Neuron (in vitro differentiated cells): ENCODE results near the gene BAHCC1.

ENCODE experiments used
- H2AFZ ChIP-seq: one replicate; pipeline ENCODE4 v1.6.1; 2013; ENCODE audit warnings: low read depth, mild to moderate bottlenecking, inconsistent platforms, low read length, moderate library complexity
- H3K27me3 ChIP-seq: one replicate; pipeline ENCODE4 v1.6.1; 2013; ENCODE audit warnings: low read length; ENCODE audit not compliant: insufficient read depth
- H3K36me3 ChIP-seq: one replicate; pipeline ENCODE4 v1.6.1; 2013; ENCODE audit warnings: low read length; ENCODE audit not compliant: insufficient read depth
- H3K4me1 ChIP-seq: one replicate; pipeline ENCODE4 v1.6.1; 2013; ENCODE audit warnings: low read length; ENCODE audit not compliant: insufficient read depth
- H3K4me3 ChIP-seq: 2 replicates; pipeline ENCODE4 v1.5.1; 2013; ENCODE audit warnings: mild to moderate bottlenecking, low read length, moderate library complexity
- H3K9me3 ChIP-seq: one replicate; pipeline ENCODE4 v1.6.1; 2013; ENCODE audit warnings: low read length

The BAHCC1 gene

DNA sequence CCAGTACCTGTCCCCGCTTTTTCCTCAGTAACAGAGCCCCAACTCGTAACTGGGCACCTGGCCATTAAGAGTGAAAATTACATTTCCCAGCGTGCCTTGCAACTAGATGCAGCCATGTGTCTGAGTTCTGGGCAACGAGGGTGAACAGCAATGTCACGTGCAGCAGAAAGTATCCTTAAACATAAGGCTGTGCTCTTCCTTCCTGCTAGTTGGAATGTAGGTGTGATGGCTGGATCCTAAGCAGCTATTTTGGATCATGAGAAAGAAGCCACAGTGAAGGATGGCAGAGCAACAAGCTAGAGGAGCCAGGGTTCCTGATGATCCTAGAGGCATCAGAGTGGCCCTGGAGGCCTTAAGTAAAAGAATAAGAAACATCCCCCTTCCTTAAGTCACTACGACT is 81.4 kb downstream of the BAHCC1 start:
- H3K4me1 ChIP-seq = peaks cover 44% of the 10 kb centered on the region
- no peaks in the 10 kb centered on the region for H3K36me3 ChIP-seq
- H3K9me3 ChIP-seq = no peaks in the 10 kb centered on the region
- no peak overlapping the region for H3K4me3 ChIP-seq
- no peaks in the 10 kb centered on the region for H3K27me3 ChIP-seq
- no peak overlapping the region for H2AFZ ChIP-seq

DNA sequence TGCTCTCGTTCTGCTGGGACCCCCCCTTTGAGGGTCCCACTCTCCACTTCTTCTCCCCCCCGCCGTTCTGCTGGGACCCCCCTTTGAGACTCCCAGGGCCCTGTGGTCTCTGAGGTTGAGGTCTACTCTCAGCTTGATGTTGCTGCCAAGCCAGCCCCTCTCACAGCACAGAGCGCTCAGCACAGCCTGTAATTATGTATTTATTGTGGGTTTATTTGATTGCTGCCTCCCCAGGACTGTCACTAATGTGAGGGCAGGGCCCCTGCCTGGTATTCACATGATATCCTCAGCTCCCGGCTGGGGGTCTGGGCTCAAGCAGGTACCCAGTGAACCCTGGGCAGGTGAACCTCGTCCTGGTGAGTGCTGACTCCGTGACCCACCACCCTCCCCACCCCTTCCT is 81.9 kb downstream of the BAHCC1 start:
- no peaks in the 10 kb centered on the region for H3K9me3 ChIP-seq
- no peak overlapping the region for H2AFZ ChIP-seq
- no peaks in the 10 kb centered on the region for H3K36me3 ChIP-seq
- peaks cover 49% of the 10 kb centered on the region for H3K4me1 ChIP-seq
- no peak overlapping the region for H3K4me3 ChIP-seq
- H3K27me3 ChIP-seq = no peaks in the 10 kb centered on the region

DNA sequence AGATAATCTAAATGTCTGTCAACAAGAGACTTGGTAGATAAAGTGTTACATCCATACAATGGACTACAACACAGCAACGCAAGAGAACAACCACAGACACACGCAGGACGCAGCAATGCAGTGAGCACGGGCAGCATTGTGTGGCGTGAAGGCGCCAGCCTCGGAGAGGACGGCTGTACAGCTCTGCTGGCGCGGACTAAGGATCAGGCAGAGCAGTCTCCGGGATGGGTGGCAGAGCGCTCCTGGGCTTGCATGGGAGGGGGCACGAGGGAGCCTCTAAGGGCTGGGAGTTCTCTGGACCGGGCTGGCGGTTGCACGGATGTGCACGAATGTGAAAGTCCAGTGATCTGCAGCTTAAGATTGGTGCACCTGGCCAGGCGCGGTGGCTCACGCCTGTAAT is 82.9 kb downstream of the BAHCC1 start:
- no peaks in the 10 kb centered on the region for H3K9me3 ChIP-seq
- no peaks in the 10 kb centered on the region for H3K36me3 ChIP-seq
- H3K27me3 ChIP-seq = no peaks in the 10 kb centered on the region
- no peak overlapping the region for H3K4me3 ChIP-seq
- H2AFZ ChIP-seq = no peak overlapping the region
- peaks cover 58% of the 10 kb centered on the region for H3K4me1 ChIP-seq

DNA sequence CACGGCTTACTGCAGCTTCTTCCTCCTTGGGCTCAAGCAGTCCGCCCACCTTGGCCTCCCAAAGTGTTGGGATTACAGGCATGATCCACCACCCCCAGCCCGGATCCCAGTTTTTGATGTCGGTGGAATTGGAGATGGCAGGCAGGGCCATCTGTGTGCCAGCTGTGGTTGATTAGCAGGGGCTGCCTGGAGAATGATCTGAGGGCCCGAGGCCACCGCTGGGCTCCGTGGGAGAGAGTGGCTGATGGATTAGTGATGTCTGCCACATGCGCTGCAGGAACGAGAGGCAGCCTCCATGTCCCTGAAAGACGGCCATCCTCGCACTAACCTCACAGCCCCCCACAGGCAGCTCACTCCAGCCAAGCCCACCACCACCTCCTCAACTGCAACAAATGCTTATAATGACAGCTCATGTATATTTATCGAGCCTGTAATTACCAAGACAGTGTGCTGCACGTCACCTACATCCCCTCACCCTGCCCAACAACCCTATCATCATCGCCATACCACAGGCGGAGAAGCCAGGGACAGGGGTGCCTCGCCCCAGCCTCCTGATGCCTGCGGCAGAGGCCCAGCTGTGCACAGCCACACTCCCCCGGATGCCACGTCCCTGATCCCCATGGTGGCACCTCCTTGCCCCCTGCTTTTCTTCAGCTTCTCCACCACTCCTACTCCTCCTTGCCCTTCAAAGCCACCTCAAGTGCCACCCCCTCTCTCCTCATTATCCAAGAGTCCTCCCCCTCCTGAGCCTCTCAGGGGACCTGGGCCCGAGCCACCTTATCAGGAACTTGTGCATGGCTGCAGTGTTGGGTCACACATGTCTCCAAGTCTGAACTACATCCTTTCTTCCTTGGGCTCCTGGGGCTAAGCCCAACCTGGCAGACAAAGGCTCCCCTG is 84.2 kb downstream of the BAHCC1 start:
- Histone ChIP-seq H3K27me3 (no peaks in the 10 kb centered on the region), H3K4me1 (peaks cover 69% of the 10 kb centered on the region), H3K9me3 (no peaks in the 10 kb centered on the region), H3K4me3 (no peak overlapping the region), H3K36me3 (no peaks in the 10 kb centered on the region), H2AFZ (no peak overlapping the region)

DNA sequence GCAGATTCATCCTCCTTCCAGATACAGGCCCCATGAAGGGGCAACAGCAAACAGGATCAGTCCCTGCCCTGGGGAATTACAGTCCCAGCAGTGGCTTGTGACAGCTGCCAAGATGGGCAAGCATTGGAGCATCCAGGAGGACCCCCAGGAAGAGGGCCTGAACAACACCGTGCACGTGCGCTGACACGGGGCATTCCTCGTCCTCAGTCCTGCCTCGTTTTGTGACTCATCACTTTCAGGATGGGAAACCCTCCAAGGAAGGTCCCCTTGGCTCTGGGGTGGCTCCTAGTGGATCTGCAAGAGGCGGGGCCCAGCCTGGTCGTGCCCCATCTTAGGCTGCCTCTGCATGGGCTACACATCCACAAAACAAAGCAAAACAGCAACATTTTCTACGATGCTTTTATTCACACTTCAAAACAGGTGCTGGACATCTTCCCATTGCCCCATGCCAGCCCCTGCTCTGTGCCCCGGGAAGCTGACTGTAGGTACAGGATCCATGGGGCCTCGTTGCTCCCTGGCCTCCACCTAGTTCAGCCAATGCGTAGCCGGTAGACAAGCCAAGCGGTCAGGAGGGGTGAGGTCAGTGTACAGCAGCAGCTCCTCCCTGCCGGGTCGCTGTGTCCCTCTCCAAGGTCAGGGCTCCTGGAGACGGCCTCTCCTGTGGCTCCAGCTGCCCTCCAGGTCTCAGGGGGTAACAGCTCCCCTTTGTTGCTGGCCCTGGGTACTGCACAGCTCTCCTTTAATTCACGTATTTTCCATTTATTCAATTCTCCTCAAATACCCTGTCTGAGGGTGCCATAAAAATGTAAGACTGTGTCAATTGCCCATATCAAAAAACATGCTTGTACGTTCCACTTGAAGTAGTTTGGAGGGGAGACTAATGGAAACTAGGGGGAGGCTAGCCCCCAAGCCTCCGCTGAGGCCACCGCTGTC is 85.1 kb downstream of the BAHCC1 start:
- peak overlapping the region; percentile 34 for H3K4me3 ChIP-seq
- no peaks in the 10 kb centered on the region for H3K36me3 ChIP-seq
- H3K4me1 ChIP-seq = peaks cover 69% of the 10 kb centered on the region
- H2AFZ ChIP-seq = peak overlapping the region; percentile 45
- H3K27me3 ChIP-seq = no peaks in the 10 kb centered on the region
- H3K9me3 ChIP-seq = no peaks in the 10 kb centered on the region

DNA sequence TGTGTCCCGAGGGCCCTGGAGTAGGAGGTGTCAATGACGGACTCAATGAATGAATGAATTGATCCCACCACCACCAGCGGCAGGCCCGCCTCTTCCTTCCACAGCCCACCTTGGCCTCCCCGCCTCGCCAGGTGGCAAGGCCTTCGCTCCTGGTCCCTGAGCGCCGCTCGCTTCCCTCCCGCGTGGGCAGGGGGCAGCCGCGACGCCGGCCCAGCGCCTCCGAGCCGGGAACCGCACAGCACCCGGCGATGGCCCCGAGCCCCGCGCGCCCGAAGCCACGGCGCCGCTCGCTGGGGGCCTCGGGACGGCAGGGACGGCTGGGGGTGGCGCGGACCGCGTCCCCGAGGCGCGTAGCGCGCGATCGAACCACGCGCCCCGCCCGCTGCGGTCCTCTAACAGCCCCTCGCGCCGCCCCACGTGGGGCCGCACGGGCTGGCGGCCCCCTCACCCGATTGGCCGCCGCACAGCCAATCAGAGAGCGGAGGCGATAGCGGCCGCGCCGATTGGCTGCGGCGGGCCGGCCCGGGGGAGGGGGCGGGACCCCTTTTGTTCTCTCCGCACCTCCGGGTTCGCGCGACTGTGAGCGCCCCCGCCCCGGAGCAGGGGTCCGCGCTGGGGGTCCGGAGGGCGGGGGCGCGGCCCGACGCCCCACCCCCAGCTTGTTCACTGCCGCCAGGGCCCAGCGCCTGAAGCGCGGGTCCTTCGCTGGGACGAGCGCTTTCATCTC is 86.0 kb downstream of the BAHCC1 start:
- H3K4me3 ChIP-seq = peak overlapping the region; percentile 34
- no peaks in the 10 kb centered on the region for H3K27me3 ChIP-seq

DNA sequence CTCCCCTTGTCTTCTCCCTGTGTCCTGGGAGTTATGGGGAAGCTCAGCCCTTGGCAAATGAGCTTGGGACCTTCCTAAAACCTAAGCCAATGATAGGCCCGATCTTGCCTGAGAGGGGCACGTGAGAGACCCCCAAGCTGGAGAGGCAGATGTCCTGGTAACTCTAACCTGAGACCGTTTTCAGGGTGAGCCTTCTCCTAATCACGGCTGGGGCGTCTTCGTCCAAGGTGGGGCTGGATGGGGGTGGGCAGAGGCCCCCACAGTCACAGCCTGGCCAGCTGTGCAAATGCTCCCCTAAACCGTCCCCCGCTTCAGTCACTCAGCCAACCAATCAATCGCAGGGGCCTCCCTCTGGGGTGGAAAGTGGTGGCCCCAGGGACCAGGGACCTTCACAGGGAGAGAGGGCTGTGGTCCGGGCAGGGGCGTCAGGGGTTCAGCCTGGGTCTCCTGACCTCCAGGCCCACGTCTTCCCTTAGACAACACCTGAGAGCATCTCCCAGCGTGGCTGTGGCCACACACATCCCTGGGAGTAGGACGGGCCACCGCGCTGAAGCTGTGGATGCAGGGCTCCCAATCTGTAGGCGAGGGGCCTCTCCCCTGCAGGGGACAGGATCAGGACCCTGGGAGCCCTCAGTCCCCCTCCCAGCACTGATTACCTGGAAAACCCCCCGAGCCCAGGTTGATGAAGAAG is 86.7 kb downstream of the BAHCC1 start:
- H3K9me3 ChIP-seq = no peaks in the 10 kb centered on the region
- H3K4me1 ChIP-seq = peaks cover 69% of the 10 kb centered on the region
- no peaks in the 10 kb centered on the region for H3K36me3 ChIP-seq
- H3K27me3 ChIP-seq = no peaks in the 10 kb centered on the region
- H2AFZ ChIP-seq = peak overlapping the region; percentile 45
- peak overlapping the region; percentile 29 for H3K4me3 ChIP-seq

More for the DNA sequence above, 86.0 kb downstream of the BAHCC1 start:
- no peaks in the 10 kb centered on the region for H3K9me3 ChIP-seq
- peaks cover 68% of the 10 kb centered on the region for H3K4me1 ChIP-seq
- peak overlapping the region; percentile 45 for H2AFZ ChIP-seq
- H3K36me3 ChIP-seq = no peaks in the 10 kb centered on the region

DNA sequence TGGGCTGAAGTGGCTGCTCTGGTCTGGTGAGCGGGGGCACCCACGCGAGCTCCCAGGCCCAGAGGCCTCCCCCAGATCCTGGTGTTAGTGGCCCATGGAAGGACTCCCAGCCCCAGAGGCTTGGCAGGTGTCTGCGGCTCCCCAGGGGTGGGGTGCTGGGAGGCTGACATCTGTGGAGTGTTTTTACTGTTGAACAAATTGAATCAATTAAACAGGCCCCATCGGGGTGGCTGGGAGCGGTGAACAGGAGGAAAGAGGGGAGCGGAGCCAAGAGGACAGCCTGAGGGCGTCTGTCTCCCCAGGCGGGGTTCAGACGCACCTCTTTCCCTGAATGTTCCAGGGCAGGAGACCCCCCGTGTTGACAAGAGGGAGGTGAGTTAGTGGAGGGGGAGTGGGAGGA is 87.4 kb downstream of the BAHCC1 start:
- Histone ChIP-seq H3K4me3 (no peak overlapping the region), H3K9me3 (no peaks in the 10 kb centered on the region), H2AFZ (no peak overlapping the region), H3K27me3 (no peaks in the 10 kb centered on the region), H3K4me1 (peaks cover 62% of the 10 kb centered on the region), H3K36me3 (no peaks in the 10 kb centered on the region)

DNA sequence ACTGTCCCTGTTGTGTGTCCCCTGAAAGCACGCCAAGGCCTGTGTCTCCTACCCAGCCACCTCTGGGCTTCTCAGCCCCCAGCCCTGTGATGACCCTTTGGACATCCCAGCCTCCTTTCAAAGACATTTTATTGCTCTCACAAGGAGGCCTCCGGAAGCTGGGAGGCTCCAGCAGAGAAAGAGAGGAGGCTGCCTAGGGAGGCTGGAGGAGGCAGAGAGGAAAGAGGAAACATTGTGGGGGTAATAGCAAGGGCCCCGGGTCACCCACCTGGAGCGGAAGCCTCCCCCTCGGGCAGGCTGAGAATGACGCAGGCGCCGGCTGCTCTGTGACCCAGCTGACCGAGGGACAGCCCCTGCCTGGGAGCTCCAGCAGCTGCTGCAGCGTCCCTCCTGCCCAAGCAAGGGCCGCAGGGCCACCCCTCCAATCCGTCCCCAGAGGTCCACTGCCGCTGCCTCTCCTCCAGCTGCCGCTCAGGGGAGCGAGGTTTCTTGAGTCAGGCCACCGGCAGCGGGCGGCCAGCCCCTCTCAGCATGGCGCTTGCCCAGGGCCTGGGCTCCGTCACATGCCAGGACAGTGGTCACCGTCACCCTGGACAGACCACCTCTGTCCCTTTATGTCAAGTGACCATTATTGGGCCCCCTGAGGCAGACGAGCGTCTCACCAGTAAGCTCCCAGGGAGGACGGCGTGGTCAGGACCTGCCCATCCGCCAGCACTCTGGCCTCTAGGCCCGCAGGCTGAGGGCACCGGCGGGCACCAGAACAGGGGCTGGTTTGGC is 88.0 kb downstream of the BAHCC1 start:
- peak overlapping the region; percentile 47 for H3K4me3 ChIP-seq
- H3K27me3 ChIP-seq = no peaks in the 10 kb centered on the region
- no peaks in the 10 kb centered on the region for H3K36me3 ChIP-seq
- H3K9me3 ChIP-seq = no peaks in the 10 kb centered on the region
- H2AFZ ChIP-seq = peak overlapping the region; percentile 67
- peaks cover 56% of the 10 kb centered on the region for H3K4me1 ChIP-seq

DNA sequence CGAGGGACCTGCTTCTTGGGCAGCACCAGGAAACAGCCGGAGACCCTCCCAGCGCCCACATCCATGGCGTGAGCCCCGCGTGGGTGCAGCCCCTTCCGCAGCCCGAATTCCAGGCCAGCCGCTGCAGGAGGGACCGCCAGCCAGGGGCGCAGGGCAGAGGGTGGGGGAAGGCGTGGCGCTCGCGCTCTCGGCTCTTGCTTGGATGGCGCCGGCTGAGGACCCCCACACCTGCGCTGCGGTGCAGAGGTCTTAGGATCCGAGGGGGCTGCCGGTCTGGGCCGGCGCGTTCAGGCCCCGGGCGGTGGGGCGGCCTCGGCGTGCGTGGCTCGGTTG is 88.6 kb downstream of the BAHCC1 start:
- no peaks in the 10 kb centered on the region for H3K36me3 ChIP-seq
- H3K4me1 ChIP-seq = peaks cover 60% of the 10 kb centered on the region
- H3K27me3 ChIP-seq = no peaks in the 10 kb centered on the region
- H3K9me3 ChIP-seq = no peaks in the 10 kb centered on the region
- peak overlapping the region; percentile 67 for H2AFZ ChIP-seq
- peak overlapping the region; percentile 47 for H3K4me3 ChIP-seq

DNA sequence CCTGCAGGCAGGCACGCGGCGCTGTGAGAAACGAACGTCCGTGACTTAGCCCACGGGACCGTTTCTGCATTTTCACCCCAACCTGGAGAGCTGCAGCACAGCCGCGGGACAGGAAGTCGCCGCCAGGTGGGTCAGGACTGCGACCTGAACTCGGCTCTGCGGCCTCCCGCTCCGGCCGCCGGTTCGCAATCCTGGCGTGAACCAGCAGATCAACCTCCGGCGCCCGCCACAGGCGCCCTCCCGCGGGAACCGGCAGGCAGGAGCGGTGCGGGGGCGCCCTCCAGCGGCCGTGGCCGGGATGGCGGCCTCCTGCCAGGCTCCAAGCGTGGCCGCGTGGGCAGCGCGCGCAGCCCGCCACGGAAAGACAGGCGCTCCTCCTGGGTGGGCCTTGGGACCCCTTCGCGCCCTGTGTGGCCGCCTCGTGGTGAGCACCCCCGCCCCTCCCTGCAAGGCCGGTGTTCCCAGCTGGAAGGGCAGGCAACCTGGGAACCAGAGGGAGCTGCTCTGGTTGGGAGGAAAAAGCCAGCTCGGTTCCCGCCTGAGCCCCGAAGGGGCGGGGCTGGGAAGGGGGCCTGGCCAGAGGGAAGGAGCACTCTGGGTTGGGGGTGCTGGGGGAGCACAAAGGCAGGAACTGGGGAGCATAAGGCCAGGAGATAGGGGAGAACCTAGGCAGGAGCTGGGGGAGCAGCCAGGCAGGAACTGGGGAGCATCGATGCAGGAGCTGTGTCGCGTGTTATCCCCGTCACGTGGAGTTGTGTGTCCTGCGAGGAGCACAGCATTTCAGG is 89.1 kb downstream of the BAHCC1 start:
- peaks cover 65% of the 10 kb centered on the region for H3K4me1 ChIP-seq
- H2AFZ ChIP-seq = peak overlapping the region; percentile 67
- no peaks in the 10 kb centered on the region for H3K36me3 ChIP-seq
- no peaks in the 10 kb centered on the region for H3K9me3 ChIP-seq
- no peaks in the 10 kb centered on the region for H3K27me3 ChIP-seq
- peak overlapping the region; percentile 47 for H3K4me3 ChIP-seq
